Measurements from ENCODE around the gene BSPH1. TPM values are rescaled to one million over a fixed set of nuclear protein-coding genes. Genes with fewer than 3 reads are reported as not detected.

The BSPH1 gene
- not detected for total RNA-seq

GRCh38 chr19:47992070-47992469, at the start of gene BSPH1:
Gene BSPH1, minus strand, starts transcription at chr19:47992170. Its CDS starts 89 bp downstream, at chr19:47992081.

GRCh38 chr19:47994209-47994802, 2.3 kb upstream of the BSPH1 start, which contains the start of gene ELSPBP1:
Gene ELSPBP1, plus strand, starts transcription at chr19:47994632. Its CDS starts 14,036 bp downstream, at chr19:48008668.

Other genes starting within 250 kb of the BSPH1 start
- 10 to 100 TPM; 28.9 to 36.0 TPM for gene NOP53, start 246.6 kb downstream of the BSPH1 start, total RNA-seq
- 100 to 1,000 TPM; 130 to 193 TPM for gene SELENOW, start 213.5 kb downstream of the BSPH1 start, total RNA-seq
- gene TPRX1, start 187.6 kb downstream of the BSPH1 start, total RNA-seq: not detected
- not detected for gene CRX, start 170.2 kb downstream of the BSPH1 start, total RNA-seq
- gene TPRX2, start 132.9 kb downstream of the BSPH1 start, total RNA-seq: not detected
- gene SULT2A1, start 105.9 kb downstream of the BSPH1 start, total RNA-seq: not detected
- under 1 TPM in 1 of 2 donors, not detected in 1; 0.67 TPM for gene ELSPBP1, start 2.5 kb upstream of the BSPH1 start, total RNA-seq
- not detected for gene CABP5, start 51.9 kb upstream of the BSPH1 start, total RNA-seq
- 10 to 100 TPM; 10.3 to 59.5 TPM for gene PLA2G4C, start 118.6 kb upstream of the BSPH1 start, total RNA-seq
- gene LIG1, start 178.2 kb upstream of the BSPH1 start, total RNA-seq: 10 to 100 TPM; 28.6 to 72.3 TPM
- 1 to 10 TPM; 2.7 to 2.8 TPM for gene ZSWIM9, start 178.5 kb upstream of the BSPH1 start, total RNA-seq

Measured in melanocyte of skin (primary cell).